ENCODE measurements around the gene DPYSL4. TPM values are rescaled to one million over a fixed set of nuclear protein-coding genes. Genes with fewer than 3 reads are reported as not detected.

The DPYSL4 gene
- total RNA-seq, 1 donor from 2014 or later, result 26.1 TPM

- TF ChIP-seq EZH2 (IDR thresholded peaks at IDR 0.05; ENCODE audit: insufficient read depth, low read length), result no peak
- TF ChIP-seq CTCF (IDR thresholded peaks at IDR 0.05; ENCODE audit: insufficient read depth, low read depth, low read length), result no peak
- H3K79me2 ChIP-seq (ENCODE audit: insufficient read depth, low read length), result no peaks in the 10 kb centered on the region
- no peak overlapping the region for H3K4me2 ChIP-seq (ENCODE audit: low read length)
- no peak overlapping the region for H3K27ac ChIP-seq (ENCODE audit: low read depth, low read length)
- H3K4me3 ChIP-seq (ENCODE audit: insufficient read depth, low read depth, low read length), result no peak overlapping the region
- Mint-ChIP-seq H3K4me1 (ENCODE audit: low read depth, unreplicated experiment) (peaks cover 3% of the 10 kb centered on the region), H3K27ac (ENCODE audit: unreplicated experiment) (no peak overlapping the region), H3K4me3 (ENCODE audit: unreplicated experiment) (no peak overlapping the region), H3K9me3 (ENCODE audit: unreplicated experiment) (no peaks in the 10 kb centered on the region), H3K27me3 (ENCODE audit: low read depth, unreplicated experiment) (peaks cover 75% of the 10 kb centered on the region), H3K36me3 (ENCODE audit: low read depth, unreplicated experiment) (peaks cover 3% of the 10 kb centered on the region)
- no peaks in the 10 kb centered on the region for H3K9me3 ChIP-seq (ENCODE audit: insufficient read depth, low read depth, low read length)
- peaks cover 1% of the 10 kb centered on the region for H3K4me1 ChIP-seq (ENCODE audit: insufficient read depth, low read length)
- no peak overlapping the region for H3K9ac ChIP-seq (ENCODE audit: low read length)
- FAIRE-seq, result no peak
- DNase-seq (ENCODE audit: low read depth), result no peak
- H3K27me3 ChIP-seq (ENCODE audit: insufficient read depth, low read length), result peaks cover 53% of the 10 kb centered on the region
- no peak overlapping the region for H2AFZ ChIP-seq (ENCODE audit: low read depth, low read length)
- no peaks in the 10 kb centered on the region for H4K20me1 ChIP-seq (ENCODE audit: insufficient read depth, low read length)
- no peaks in the 10 kb centered on the region for H3K36me3 ChIP-seq (ENCODE audit: insufficient read depth, low read length)
Measured at GRCh38 chr10:132180736-132181135, 6.0 kb upstream of the DPYSL4 start.

- H3K36me3 Mint-ChIP-seq (ENCODE audit: low read depth, unreplicated experiment), result peaks cover under 1% of the 10 kb centered on the region
- no peak for TF ChIP-seq EZH2 (IDR thresholded peaks at IDR 0.05; ENCODE audit: insufficient read depth, low read length)
- no peak for TF ChIP-seq CTCF (IDR thresholded peaks at IDR 0.05; ENCODE audit: insufficient read depth, low read depth, low read length)
- no peaks in the 10 kb centered on the region for H3K36me3 ChIP-seq (ENCODE audit: insufficient read depth, low read length)
- no peaks in the 10 kb centered on the region for H3K79me2 ChIP-seq (ENCODE audit: insufficient read depth, low read length)
- peaks cover 8% of the 10 kb centered on the region for H3K4me1 ChIP-seq (ENCODE audit: insufficient read depth, low read length)
- H3K9me3 ChIP-seq (ENCODE audit: insufficient read depth, low read depth, low read length), result no peaks in the 10 kb centered on the region
- peaks cover 65% of the 10 kb centered on the region for H3K27me3 Mint-ChIP-seq (ENCODE audit: low read depth, unreplicated experiment)
- no peak overlapping the region for H3K4me2 ChIP-seq (ENCODE audit: low read length)
- no peak overlapping the region for H3K27ac Mint-ChIP-seq (ENCODE audit: unreplicated experiment)
- H3K4me3 Mint-ChIP-seq (ENCODE audit: unreplicated experiment), result no peak overlapping the region
- H3K9me3 Mint-ChIP-seq (ENCODE audit: unreplicated experiment), result no peaks in the 10 kb centered on the region
- no peaks in the 10 kb centered on the region for H4K20me1 ChIP-seq (ENCODE audit: insufficient read depth, low read length)
- no peak overlapping the region for H3K9ac ChIP-seq (ENCODE audit: low read length)
- H3K27ac ChIP-seq (ENCODE audit: low read depth, low read length), result no peak overlapping the region
- H3K4me1 Mint-ChIP-seq (ENCODE audit: low read depth, unreplicated experiment), result peaks cover 3% of the 10 kb centered on the region
- H3K27me3 ChIP-seq (ENCODE audit: insufficient read depth, low read length), result peaks cover 42% of the 10 kb centered on the region
- FAIRE-seq (no peak), DNase-seq (ENCODE audit: low read depth) (no peak)
- H2AFZ ChIP-seq (ENCODE audit: low read depth, low read length), result no peak overlapping the region
- H3K4me3 ChIP-seq (ENCODE audit: insufficient read depth, low read depth, low read length), result no peak overlapping the region
Measured at GRCh38 chr10:132181691-132182425, 4.9 kb upstream of the DPYSL4 start.

GRCh38 chr10:132182591-132182990 is 4.2 kb upstream of the DPYSL4 start:
- H3K9me3 ChIP-seq (ENCODE audit: insufficient read depth, low read depth, low read length), result no peaks in the 10 kb centered on the region
- H3K4me1 ChIP-seq (ENCODE audit: insufficient read depth, low read length), result peaks cover 9% of the 10 kb centered on the region
- H3K9ac ChIP-seq (ENCODE audit: low read length), result no peak overlapping the region
- H4K20me1 ChIP-seq (ENCODE audit: insufficient read depth, low read length), result peaks cover 1% of the 10 kb centered on the region
- H3K27me3 Mint-ChIP-seq (ENCODE audit: low read depth, unreplicated experiment), result peaks cover 59% of the 10 kb centered on the region
- H2AFZ ChIP-seq (ENCODE audit: low read depth, low read length), result no peak overlapping the region
- no peak overlapping the region for H3K4me2 ChIP-seq (ENCODE audit: low read length)
- H3K79me2 ChIP-seq (ENCODE audit: insufficient read depth, low read length), result peaks cover 3% of the 10 kb centered on the region
- H3K36me3 ChIP-seq (ENCODE audit: insufficient read depth, low read length), result no peaks in the 10 kb centered on the region
- peaks cover 35% of the 10 kb centered on the region for H3K27me3 ChIP-seq (ENCODE audit: insufficient read depth, low read length)
- peaks cover 3% of the 10 kb centered on the region for H3K4me1 Mint-ChIP-seq (ENCODE audit: low read depth, unreplicated experiment)
- no peak overlapping the region for H3K4me3 ChIP-seq (ENCODE audit: insufficient read depth, low read depth, low read length)
- H3K27ac ChIP-seq (ENCODE audit: low read depth, low read length), result no peak overlapping the region
- H3K36me3 Mint-ChIP-seq (ENCODE audit: low read depth, unreplicated experiment), result no peaks in the 10 kb centered on the region
- no peak for FAIRE-seq
- TF ChIP-seq EZH2 (IDR thresholded peaks at IDR 0.05; ENCODE audit: insufficient read depth, low read length), result no peak
- TF ChIP-seq CTCF (IDR thresholded peaks at IDR 0.05; ENCODE audit: insufficient read depth, low read depth, low read length), result no peak
- no peak overlapping the region for H3K4me3 Mint-ChIP-seq (ENCODE audit: unreplicated experiment)
- no peak for DNase-seq (ENCODE audit: low read depth)
- H3K27ac Mint-ChIP-seq (ENCODE audit: unreplicated experiment), result no peak overlapping the region
- no peaks in the 10 kb centered on the region for H3K9me3 Mint-ChIP-seq (ENCODE audit: unreplicated experiment)

Data from astrocyte (in vitro differentiated cells and primary cell).